Esophagus muscularis mucosa (tissue), 4 donors: ENCODE data around the gene NELL1. TPM values are rescaled to one million over a fixed set of nuclear protein-coding genes. Genes with fewer than 3 reads are reported as not detected.

Experiments used
- DNase-seq: peaks from one replicate; pipeline ENCODE4 v3.0.0-alpha.2; 2017; ENCODE audit errors: extremely low spot score
- H3K27ac ChIP-seq, 4 donors: fragments of 200-600 bp; sonication (generic); replicated peaks in 1 of 4; 1 replicate in 3 of 4; 2 replicates in 1 of 4; pipeline ENCODE4 v1.5.1; 2016 to 2019; ENCODE audit warnings: mild to moderate bottlenecking in 1 of 4
- H3K27me3 ChIP-seq, 4 donors: fragments of 200-600 bp; sonication (generic); one replicate each; pipeline versions ENCODE4 v1.5.1 to v1.6.0; 2016 to 2019
- H3K36me3 ChIP-seq, 4 donors: fragments of 200-600 bp; sonication (generic); one replicate each; pipeline ENCODE4 v1.5.1; 2016 to 2019
- H3K4me1 ChIP-seq, 4 donors: fragments of 200-600 bp; sonication (generic); one replicate each; pipeline ENCODE4 v1.5.1; 2016 to 2019
- H3K4me3 ChIP-seq, 4 donors: fragments of 200-600 bp; sonication (generic); 1 replicate in 2 of 4; 2 replicates in 2 of 4; pipeline ENCODE4 v1.5.1; 2016 to 2019; ENCODE audit warnings: mild to moderate bottlenecking in 4 of 4, moderate library complexity in 1 of 4
- H3K9me3 ChIP-seq, 4 donors: fragments of 200-600 bp; sonication (generic); 1 replicate in 3 of 4; 2 replicates in 1 of 4; pipeline ENCODE4 v1.5.1; 2016 to 2019
- CTCF ChIP-seq, 3 experiments: fragments of 200-600 bp in 2 of 3; fragments of 450-650 bp in 1 of 3; sonication (generic) in 2 of 3; IDR thresholded peaks; one replicate each; pipeline ENCODE4 v1.5.1; 2017 to 2019; ENCODE audit warnings: antibody characterized with exemption in 3 of 3, mild to moderate bottlenecking in 2 of 3, moderate library complexity in 1 of 3
- EP300 ChIP-seq: sonication (generic); formaldehyde crosslinking; IDR thresholded peaks from one replicate; pipeline ENCODE4 v1.6.1; 2017; ENCODE audit warnings: antibody characterized with exemption
- POLR2A ChIP-seq: fragments of 450-650 bp; IDR thresholded peaks from one replicate; pipeline ENCODE4 v1.6.1; 2017; ENCODE audit warnings: antibody characterized with exemption, moderate library complexity, mild to moderate bottlenecking, low read depth
- POLR2AphosphoS5 ChIP-seq, 2 donors: sonication (generic); formaldehyde crosslinking; IDR thresholded peaks; one replicate each; pipeline ENCODE4 v1.6.1; 2017; ENCODE audit warnings: antibody characterized with exemption in 2 of 2
- WGBS: methylation state at CpG from one replicate; pipeline ENCODE4 v1.1.5; 2018; 5-methylcytosine and 5-hydroxymethylcytosine counted together
- intact Hi-C: fragments of 100-400 bp; cut with DNase I; formaldehyde crosslinking; loops from one replicate; pipeline ENCODE4 v1.15.1; 2023
- total RNA-seq, 4 donors: library from RNA; depleted of rRNA; stranded (reverse); fragments of >200 nt; gene quantifications; one replicate each; pipeline versions ENCODE4 v1.1.0 to v1.2.1, GENCODE V29; 2016

The NELL1 gene
- total RNA-seq, 4 donors from 2014 or later: 0.65 to 2.7 (median 0.90) TPM

- no peaks in the 10 kb centered on the region for H3K27me3 ChIP-seq
- H3K9me3 ChIP-seq: no peaks in the 10 kb centered on the region
- no peak for TF ChIP-seq EP300
- TF ChIP-seq CTCF (IDR thresholded peaks at IDR 0.05): no peak
- no peak for TF ChIP-seq POLR2A
- no peak for TF ChIP-seq POLR2AphosphoS5 (IDR thresholded peaks at IDR 0.05)
- no peak overlapping the region for H3K27ac ChIP-seq
- 70% methylated on average over 2 of the region's 4 CpGs for WGBS
- DNase-seq: no peak
- no peak overlapping the region for H3K4me3 ChIP-seq
- H3K36me3 ChIP-seq: no peaks in the 10 kb centered on the region
- intact Hi-C loops: no loop called here
- no peaks in the 10 kb centered on the region for H3K4me1 ChIP-seq
Observed at GRCh38 chr11:21289686-21290085, 620.3 kb downstream of the NELL1 start.

- no peak overlapping the region for H3K27ac ChIP-seq
- no peaks in the 10 kb centered on the region for H3K9me3 ChIP-seq
- 63% methylated on average over 2 of the region's 2 CpGs for WGBS
- DNase-seq: no peak
- no peaks in the 10 kb centered on the region for H3K36me3 ChIP-seq
- no peak for TF ChIP-seq POLR2A
- no peak for TF ChIP-seq EP300
- H3K4me3 ChIP-seq: no peak overlapping the region
- no peaks in the 10 kb centered on the region for H3K4me1 ChIP-seq
- intact Hi-C loops: no loop called here
- no peaks in the 10 kb centered on the region for H3K27me3 ChIP-seq
Observed at GRCh38 chr11:21295508-21295907, 626.1 kb downstream of the NELL1 start.

- DNase-seq: no peak
- no peaks in the 10 kb centered on the region for H3K4me1 ChIP-seq
- no peak overlapping the region for H3K27ac ChIP-seq
- 100% methylated on average over 1 of the region's 1 CpG for WGBS
- intact Hi-C loops: no loop called here
- TF ChIP-seq EP300 (no peak), POLR2AphosphoS5 (IDR thresholded peaks at IDR 0.05) (no peak), POLR2A (no peak), CTCF (IDR thresholded peaks at IDR 0.05) (no peak)
- no peaks in the 10 kb centered on the region for H3K27me3 ChIP-seq
- no peak overlapping the region for H3K4me3 ChIP-seq
- no peaks in the 10 kb centered on the region for H3K36me3 ChIP-seq
- peaks cover 0 to 7% (median 3%) of the 10 kb centered on the region in 4 donors for H3K9me3 ChIP-seq
Observed at GRCh38 chr11:21301981-21302380, 632.6 kb downstream of the NELL1 start.

GRCh38 chr11:21306739-21307358 lies 637.5 kb downstream of the NELL1 start:
- DNase-seq: no peak
- TF ChIP-seq POLR2A (no peak), EP300 (no peak), POLR2AphosphoS5 (IDR thresholded peaks at IDR 0.05) (no peak), CTCF (IDR thresholded peaks at IDR 0.05) (no peak)
- Histone ChIP-seq H3K4me1 (no peaks in the 10 kb centered on the region), H3K27ac (no peak overlapping the region), H3K9me3 (peaks cover 0 to 3% (median 1%) of the 10 kb centered on the region in 4 donors), H3K4me3 (no peak overlapping the region), H3K36me3 (no peaks in the 10 kb centered on the region), H3K27me3 (no peaks in the 10 kb centered on the region)
- 69% methylated on average over 4 of the region's 4 CpGs for WGBS
- intact Hi-C loops: no loop called here

- no peak for DNase-seq
- no peak for TF ChIP-seq EP300
- no peak for TF ChIP-seq CTCF (IDR thresholded peaks at IDR 0.05)
- TF ChIP-seq POLR2AphosphoS5 (IDR thresholded peaks at IDR 0.05): no peak
- TF ChIP-seq POLR2A: no peak
- no peak overlapping the region for H3K27ac ChIP-seq
- no peaks in the 10 kb centered on the region for H3K4me1 ChIP-seq
- H3K9me3 ChIP-seq: no peaks in the 10 kb centered on the region
- no peaks in the 10 kb centered on the region for H3K36me3 ChIP-seq
- H3K4me3 ChIP-seq: no peak overlapping the region
- no peaks in the 10 kb centered on the region for H3K27me3 ChIP-seq
- intact Hi-C loops: no loop called here
- WGBS: 78% methylated on average over 4 of the region's 4 CpGs
Observed at GRCh38 chr11:21307874-21308273, 638.5 kb downstream of the NELL1 start.
